NCI-H2171 treated with DMSO at 0.1 percent for 48 hours (cell line): ENCODE data around the gene CLIC3.
"Not testable (repeated sequence)": the region's sequence is repeated elsewhere in the genome, so short reads cannot be mapped to it uniquely, and the experiment has no call there.

Experiments
- DNase-seq: peaks from one replicate; lab custom pipeline; 2025; lab: John Stamatoyannopoulos, UW

The CLIC3 gene

DNA sequence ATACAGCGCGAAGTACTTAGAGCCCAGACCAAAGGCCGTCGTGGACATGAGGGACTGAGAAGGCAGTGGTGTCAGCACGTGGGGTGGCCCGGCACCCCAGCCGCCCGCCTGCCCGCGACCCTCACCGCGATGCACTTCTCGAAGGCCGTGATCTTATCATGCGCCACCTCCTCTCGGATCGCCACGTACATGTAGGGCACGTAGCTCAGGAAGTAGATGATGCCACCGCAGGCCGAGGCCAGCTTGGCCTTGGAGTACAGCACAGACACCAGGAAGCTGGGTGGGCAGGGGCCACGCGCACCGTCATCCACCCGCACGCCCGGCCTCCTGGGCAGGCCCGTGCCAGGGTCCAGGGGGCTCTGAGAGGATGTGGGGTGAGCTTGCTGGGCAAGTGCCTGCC is 20.7 kb upstream of the CLIC3 start:
- no peak for DNase-seq

DNA sequence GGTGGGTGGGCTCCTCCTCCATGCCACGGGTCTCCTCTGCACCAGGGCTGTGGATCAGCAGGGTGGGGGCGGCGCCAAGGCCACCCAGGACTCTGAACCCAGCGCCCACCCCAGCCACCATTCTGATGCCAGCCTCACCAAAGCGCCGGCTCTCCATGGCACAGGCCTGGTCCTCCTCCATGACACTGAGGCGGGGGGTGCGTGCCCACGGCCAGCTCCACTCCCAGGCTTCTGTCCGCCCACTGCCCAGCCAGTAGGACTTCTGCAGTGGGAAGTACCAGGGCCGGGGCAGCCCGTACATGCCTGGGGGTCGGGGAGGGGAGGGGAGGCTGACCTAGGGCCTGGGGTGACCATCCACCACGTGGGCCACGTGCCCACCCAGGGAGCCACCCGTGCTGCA is 20.1 kb upstream of the CLIC3 start:
- no peak for DNase-seq

DNA sequence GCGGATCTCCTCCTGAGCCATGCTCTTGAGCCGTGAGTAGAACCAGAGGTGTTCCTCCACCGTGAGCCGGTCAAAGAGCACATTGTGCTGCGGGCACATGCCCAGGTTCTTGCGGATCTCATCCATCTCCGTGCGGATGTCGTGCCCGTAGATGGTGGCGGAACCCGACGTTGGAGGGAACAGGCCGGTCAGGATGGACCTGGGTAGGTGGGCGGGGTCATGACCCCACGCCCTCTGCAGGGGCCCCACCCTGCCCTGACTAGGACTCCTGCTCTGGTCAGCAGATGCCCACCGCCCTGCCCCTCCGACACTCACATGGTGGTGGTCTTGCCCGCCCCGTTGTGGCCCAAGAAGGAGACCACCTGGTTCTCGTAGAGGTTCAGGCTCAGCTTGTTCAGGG is 19.6 kb upstream of the CLIC3 start:
- DNase-seq: no peak

DNA sequence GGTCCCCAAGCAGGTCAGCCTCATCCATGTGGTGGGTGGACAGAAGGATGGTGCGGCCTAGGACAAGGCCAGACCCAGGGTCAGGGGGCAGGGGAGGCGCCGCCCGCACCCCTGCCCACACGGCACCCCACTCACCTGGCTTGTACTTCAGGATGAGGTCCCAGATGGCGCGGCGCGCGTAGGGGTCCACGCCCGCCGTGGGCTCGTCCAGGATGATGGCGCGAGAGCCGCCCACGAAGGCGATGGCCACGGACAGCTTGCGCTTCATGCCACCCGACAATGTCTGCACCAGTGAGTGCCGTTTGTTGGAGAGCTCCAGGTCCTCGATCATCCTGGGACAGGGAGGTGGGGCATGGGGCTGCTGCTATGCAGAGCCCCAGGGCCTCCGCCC is 19.2 kb upstream of the CLIC3 start:
- no peak for DNase-seq

DNA sequence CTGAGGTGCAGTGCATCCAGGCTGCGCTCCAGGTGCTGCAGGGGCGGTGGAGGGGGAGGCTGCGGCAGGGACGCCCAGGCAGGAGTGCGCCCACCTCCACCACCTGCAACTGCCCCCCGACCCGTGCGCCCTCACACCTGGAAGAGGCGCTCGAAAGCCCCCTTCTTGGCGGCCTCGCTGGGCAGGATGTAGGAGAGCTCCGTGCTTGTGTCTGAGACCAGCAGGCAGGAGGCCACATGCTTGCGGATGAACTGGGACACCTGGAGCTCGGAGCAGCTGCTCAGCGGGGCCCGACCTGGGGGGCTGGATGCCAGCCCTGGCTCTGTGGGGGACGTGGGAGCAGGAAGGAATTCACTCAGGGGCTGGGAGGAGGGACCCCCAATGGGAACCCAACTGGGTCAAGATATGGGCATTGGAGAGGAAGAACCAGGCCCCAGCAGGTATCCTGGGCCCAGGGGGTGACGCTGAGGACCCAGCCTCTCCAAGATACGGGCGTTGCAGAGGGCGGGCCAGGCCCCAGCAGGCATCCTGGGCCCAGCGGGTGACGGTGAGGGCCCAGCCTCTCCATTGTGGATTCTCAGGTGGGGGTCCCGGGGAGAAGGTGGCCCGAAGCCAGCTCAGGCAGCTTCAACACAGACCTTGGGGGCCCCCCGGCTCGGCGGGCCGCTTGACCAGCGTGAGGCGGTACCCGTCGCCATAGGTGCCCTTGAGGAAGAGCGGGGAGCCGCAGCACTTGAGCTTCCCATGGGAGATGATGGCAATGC is 18.6 kb upstream of the CLIC3 start:
- no peak for DNase-seq

DNA sequence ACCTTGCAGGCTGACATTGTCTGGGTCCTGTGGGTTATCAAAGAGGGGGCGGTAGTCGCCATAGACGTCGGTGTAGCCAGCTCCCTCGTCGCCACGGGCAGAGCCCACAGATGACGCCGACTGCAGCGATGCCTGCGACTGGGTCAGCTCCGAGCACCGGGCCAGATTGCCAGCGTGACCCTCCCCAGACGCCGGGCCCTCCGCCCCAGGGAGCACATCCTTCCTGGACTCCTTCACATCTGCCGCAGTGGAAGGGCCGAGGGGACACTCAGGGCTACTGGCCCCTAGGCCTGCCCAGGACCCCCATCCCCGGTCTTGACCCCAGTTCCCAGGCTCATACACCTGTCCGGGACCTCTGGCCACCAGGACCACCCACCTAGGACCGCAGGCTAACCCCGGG is 17.8 kb upstream of the CLIC3 start:
- no peak for DNase-seq

DNA sequence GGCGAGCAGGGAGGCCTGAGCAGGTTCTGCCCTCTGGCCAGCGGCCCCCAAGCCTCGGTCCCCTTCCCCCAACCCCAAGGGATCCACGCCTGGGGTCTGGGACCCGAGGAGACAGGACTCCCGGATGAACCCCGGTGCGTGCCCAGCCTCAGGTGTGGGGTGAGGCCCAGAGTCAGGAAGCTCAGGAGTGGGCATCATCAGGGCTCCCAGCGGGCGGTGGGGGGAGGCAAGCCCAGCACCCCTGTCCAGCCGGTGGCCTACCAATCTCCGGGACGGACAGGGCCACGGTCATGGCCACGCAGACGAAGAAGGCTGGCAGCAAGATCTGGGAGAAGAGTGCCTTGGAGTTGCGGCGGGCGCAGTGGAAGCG is 17.2 kb upstream of the CLIC3 start:
- DNase-seq: no peak

DNA sequence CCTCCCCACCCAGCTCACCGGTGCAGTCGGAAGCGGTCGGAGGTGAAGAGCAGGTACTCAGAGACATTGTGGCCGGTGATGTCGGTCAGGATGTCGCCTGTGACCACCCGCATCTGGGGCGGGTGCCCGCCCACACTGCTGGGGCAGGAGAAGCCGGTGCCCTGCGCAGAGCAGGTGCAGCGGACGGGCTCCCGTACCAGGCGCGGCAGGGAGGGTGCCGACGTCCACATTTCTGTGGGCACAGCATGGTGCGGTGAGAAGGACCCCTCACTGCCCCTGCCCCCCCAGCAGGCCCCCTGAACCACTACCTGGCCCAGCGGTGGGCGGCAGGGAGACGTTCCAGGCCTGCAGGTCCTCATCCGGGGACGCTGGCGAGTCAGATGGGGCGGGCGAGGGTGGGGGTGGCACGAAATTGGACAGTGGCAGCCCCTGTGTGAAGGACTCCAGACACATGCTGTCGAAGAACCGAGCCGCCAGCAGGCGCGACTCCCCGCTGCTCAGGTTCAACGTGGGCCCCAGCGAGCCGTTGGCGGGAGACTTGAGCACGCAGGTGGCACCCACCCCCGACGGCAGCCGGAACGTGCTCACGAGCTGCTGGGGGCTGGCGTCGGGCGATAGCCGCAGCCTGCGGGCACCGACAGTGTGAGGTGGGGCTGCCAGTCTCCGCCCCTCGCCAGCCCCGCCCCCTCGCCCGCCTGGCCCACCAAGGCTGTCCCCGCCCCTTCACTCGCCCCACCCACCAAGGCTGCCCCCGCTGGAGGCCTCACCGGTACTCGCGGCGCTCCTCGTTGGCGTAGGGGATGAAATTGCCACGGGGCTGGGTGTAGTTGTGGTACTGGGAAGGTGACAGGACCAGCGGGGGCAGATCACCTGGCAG is 16.6 kb upstream of the CLIC3 start:
- DNase-seq: no peak

DNA sequence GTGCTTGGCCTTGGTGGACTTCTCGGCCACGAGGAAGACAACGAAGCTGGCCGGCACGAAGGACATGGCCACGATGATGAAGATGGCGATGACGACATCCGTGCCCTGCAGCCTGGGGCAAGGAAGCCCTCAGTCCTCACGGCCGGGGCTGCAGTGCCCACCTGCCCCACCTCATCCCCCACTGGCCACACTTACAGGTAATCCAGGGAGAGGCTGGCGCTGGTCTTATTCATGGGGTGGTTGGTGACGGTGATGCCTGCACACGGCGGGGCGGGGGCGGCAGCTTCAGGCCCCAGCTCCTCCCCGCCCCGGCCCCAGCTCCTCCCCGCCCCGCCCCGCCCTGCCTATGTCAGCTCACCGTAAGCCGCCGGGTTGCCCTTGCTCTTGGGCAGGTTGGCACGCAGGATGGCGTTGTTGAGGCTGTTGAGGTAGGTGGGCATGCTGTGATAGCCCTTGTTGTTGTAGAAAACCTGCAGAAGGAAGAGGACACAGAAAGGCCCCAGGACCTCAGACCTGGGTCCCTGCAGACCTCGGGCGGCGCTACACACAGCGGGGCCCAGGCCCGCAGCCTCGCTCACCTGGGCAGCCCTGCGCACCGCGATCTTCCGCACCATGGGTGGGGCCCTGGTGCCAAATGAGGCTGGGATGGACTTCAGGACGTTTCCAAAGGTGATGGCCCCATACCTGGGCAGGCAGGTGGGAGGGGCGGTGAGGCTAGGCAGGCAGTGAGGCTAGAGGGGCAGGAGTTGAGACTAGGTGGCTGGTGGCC is 15.7 kb upstream of the CLIC3 start:
- no peak for DNase-seq

DNA sequence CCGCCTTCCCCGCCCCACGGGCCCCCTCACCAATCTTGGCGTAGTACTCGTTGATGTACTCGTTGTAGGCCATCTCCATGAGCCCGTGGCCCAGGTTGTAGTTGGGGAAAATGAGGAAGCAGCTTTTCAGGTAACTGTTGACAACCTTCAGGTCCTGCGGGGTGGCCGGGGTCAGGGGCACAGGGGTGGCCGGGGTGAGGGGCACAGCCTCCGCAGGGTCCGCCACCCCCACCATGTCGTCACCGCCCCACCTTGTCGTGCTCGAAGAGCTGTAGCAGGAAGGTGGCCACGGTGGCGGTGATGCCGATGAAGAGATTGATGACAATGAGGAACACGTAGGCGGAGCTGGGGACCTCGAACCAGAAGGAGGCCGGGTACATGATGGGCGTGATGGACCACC is 14.8 kb upstream of the CLIC3 start:
- no peak for DNase-seq

DNA sequence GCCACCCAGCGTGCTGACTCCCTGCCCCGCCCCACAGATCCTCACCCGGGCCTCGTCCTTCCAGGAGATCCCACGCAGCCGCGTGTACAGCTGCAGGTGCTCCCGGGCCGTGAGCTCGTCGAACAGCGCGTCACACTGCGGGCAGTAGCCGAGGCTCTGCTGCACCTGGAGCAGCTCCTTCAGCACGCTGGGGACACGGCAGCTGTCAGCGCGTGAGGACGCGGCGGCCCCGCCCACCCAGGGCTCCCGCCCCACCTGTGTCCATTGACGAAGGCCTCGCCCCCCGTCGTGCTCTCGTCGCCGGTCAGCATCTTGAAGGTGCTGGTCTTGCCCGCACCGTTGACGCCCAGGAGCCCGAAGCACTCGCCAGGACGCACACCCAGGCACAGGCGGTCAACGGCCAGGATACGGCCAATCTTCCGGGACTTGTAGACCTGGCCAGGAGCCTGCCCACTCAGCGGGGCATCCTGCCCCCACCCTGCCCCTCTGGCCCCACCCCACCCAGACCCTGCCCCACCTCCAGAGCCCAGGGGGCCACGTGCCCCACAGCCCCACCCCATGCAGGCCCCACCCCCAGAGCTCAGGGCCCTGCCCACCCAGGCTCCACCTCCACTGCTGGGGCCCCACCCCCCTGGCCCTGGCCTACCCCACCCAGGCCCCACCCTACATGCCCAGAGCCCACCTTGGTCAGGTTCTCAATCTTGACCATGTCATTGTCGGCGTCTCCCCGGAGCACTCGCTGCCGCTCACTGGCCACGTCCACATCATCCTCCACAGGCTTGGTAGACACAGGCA is 13.8 kb upstream of the CLIC3 start:
- DNase-seq: no peak

DNA sequence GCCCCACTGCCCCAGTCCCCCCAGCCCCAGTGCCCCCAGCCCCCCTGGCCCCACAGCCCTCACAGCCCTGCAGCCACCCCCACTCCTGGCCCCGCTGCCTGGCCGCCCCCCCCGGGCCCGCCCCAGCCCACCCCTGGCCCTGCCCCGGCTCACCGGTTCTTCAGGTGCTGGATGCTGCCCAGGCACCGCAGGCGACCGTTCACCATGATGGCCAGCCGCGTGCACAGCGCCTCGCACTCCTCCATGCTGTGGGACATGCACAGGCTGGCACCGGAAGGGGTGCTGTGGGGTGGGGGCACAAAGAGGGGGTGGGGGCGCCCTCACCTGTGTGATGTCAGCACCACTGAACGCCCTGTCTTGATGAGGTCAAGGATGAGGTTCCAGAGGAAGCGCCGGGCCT is 12.8 kb upstream of the CLIC3 start:
- DNase-seq: no peak

DNA sequence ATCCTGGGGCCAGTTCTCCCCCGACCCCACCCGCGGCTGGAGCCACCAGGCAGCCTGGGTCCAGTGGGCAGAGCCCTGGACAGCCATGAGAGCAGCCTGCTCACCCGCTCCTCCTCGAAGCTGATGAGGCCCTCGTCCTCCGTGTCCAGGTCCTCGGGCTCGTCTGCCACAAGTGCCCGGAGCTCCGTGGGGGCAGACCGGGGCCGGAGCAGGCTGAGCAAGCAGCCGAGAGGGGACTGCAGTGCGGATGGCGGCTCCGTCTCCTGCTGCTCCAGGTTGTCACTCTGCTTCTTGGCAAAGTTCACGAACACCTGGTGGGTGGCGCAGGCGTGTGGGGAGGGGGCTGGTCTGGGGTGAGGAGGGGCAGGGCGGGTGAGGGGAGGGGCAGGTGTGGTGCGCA is 11.9 kb upstream of the CLIC3 start:
- DNase-seq: no peak

DNA sequence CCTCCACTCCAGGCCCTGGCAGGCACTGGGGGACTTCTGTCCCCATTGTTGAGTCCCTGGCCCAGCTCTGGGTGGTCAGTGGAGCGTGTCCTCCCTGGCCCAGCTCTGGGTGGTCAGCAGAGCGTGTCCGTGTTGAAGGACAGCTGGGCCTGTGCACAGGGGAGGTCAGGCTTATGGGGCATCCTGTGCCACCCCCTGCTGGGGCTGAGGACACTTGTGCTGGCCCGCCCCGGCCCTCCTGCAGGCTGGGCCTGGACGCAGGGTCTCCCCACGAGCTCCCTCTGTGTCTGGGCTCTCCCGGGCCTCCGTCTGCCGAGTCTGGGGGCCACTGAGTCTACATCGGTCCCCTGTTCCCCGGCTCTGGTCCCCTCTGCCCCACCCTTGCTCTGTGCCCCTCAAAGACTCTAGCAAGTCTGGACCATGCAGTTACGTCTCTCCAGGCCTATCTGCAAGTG is 11.5 kb upstream of the CLIC3 start:
- DNase-seq: no peak

DNA sequence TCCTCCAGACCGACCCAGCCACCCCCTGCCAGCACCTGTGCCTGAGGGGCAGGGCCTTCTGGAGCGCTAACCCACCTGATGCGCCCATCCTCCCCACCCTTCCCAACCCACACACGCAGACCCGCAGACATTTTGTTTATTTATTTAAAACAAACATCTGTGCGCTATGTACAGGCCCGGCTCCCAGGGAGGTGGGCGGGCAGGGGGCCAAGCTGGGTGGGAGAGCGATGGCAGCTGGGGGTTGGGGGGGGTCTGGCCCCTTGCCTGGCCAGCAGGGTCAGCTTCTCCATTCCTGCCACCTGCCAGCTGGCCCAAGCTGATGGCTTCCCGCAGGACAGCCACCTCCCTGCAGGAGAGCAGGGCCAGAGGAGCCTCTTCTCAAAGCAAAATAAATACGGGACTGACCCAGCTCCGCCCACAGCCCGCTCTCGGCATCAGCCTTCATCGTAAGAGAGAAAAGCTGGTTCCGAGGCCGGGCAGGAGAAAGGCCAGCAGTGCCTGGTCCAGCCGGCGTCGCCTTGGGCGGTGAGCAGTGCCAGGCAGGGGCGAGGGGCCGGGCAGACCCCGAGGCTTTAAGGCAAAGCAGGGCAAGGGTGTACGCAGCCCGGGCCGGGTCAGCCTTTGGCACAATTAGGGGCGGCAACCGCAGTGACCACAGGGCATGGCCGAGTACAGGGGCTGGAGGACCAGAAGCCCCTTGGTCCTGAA is 10.9 kb upstream of the CLIC3 start:
- peak; percentile 31 for DNase-seq

DNA sequence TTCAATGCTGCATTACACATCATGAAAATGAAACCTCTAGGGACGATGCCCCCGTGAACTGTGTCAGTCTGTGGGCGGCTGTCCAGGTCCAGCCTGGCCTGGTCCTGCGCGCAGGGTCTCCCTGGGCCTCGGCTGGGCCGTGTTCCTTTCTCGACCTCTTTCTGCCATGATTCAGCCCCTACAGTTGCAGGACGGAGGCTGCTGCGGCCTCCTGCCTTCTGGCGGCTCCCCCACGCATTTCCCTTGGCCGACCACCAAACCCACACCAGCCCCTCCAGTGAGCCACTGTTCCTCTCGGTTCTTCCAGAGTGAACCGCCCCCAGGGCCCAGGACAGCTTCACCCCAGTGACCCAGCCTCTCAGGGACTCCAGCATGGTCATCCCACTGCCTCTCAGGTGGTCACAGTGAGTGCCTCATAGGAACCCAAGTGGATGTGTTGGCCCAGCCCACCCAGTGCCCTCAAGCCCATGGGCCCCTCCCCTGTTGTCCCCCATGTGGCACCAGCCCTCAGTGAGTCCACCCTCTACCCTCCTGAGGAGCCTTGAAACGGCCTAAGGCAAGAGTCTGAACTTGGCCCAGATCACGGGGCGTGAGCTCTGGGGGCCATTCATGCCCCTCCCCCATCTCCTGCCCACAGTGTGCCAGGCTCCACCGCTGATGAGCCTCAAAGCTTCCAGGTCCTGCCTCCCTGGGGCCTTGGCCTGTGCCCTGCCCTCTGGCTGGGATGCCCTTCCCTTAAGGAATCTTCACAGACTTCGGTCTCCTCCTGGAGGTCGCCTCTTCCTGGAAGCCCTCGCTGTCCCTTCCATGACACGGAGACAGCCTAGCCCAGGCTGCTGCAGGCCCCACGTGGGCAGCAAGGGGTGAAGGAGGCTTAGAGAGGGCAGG is 10.0 kb upstream of the CLIC3 start:
- DNase-seq: no peak

DNA sequence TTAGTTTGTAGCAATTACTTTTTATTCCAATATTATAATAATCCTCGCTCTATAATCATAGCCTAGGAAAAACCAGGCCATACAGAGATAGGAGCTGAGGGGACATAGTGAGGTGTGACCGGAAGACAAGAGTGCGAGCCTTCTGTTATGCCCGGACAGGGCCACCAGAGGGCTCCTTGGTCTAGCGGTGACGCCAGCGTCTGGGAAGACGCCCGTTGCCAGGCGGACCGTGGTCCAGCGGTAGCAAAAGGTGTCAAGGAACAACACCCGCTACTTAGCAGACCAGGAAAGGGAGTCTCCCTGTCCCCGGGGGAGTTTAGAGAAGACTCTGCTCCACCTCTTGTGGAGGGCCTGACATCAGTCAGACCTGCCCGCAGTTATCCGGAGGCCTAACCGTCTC is 7.9 kb upstream of the CLIC3 start:
- not testable (repeated sequence) for DNase-seq

DNA sequence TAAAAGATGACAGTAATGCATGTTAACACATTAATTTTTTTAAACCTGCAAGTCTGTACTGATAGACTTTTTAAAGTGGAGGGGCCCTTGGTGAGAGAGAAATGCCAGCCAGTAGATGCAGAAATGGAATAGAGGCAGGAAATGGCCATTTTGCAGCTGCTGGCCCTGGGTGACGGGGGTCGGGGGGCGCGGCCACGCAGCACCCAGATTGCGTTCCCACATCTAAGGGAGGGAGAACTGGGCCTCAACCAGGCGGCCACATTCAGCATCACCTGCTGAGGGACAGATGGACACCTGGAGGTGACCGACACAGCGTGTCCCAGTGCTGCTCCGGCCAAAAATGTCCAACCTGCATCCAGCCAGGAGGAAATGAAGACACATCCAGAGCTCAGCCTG is 6.3 kb upstream of the CLIC3 start:
- DNase-seq: no peak

DNA sequence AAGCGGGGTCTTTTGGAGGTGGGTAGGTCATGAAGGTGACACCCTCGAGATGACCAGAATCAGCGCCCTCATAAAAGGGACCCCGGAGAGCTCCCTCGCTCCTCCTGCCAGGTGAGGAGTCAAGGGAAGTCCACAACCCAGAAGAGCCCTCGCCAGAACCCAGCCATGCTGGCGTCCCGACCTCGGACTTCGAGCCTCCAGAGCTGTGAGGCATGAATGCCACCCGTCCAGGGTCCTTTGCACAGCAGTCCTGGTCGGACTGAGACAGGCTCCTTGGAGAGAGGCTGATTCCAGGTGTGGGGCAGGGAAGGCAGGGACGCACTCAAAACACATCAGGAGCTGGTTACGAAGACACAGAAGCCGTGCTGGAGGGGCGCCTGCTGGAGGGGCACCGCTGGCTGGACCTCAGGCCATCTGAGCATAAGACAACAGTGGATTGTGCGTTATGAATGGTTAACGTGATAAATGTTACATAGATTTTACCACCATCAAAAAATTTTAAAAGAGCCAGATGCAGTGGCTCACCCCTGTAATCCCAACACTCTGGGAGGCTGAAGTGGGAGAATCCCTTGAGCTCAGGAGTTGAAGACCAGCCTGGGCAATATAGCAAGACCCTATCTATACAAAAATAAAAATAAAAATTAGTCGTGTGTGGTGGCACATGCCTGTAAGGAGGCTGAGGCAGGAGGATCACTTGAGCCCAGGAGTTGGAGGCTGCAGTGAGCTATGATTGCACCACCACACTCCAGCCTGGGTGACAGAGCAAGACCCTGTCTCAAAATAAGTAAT is 5.7 kb upstream of the CLIC3 start:
- no peak for DNase-seq
